GM12878 (cell line): ENCODE data around the gene HS1BP3.

Experiments used
- BHLHE40 ChIP-seq, 2 experiments: fragments of 450-650 bp in 1 of 2; IDR thresholded peaks; 2 replicates each; pipeline ENCODE4 v1.6.1; 2011 to 2017; ENCODE audit warnings: low read depth in 2 of 2, borderline replicate concordance in 1 of 2, improper control_type of control experiment in 1 of 2, low read length in 1 of 2, mild to moderate bottlenecking in 1 of 2
- CHD1 ChIP-seq: IDR thresholded peaks from 2 replicates; pipeline ENCODE4 v1.6.1; 2012; ENCODE audit warnings: low read depth, low read length, improper control_type of control experiment
- CREB1 ChIP-seq: IDR thresholded peaks from 2 replicates; pipeline ENCODE4 v1.6.1; 2012; ENCODE audit warnings: low read depth, mild to moderate bottlenecking, inconsistent platforms
- KDM1A ChIP-seq: fragments of 200-600 bp; sonication (generic); IDR thresholded peaks from 2 replicates; pipeline ENCODE4 v1.6.1; 2016; ENCODE audit warnings: borderline replicate concordance
- MEF2A ChIP-seq: IDR thresholded peaks from 2 replicates; pipeline ENCODE4 v1.6.1; 2011; ENCODE audit warnings: low read depth, mild to moderate bottlenecking, low read length, moderate library complexity; ENCODE audit not compliant: insufficient read depth
- NBN ChIP-seq: fragments of 450-650 bp; IDR thresholded peaks from 2 replicates; pipeline ENCODE4 v1.6.1; 2016
- PAX8 ChIP-seq: fragments of 450-650 bp; IDR thresholded peaks from 2 replicates; pipeline ENCODE4 v1.6.1; 2017; ENCODE audit warnings: mild to moderate bottlenecking, moderate library complexity
- ZBED1 ChIP-seq: IDR thresholded peaks from 2 replicates; pipeline ENCODE4 v1.6.1; 2016; ENCODE audit warnings: borderline replicate concordance
- TF ChIP-seq, protein P1 (sequence below), 3 experiments: IDR thresholded peaks in 2 of 3; conservative IDR thresholded peaks in 1 of 3; 2 replicates each; pipeline ENCODE4 v1.5.1; 2011; ENCODE audit warnings: low read depth in 3 of 3, low read length in 3 of 3, mild to moderate bottlenecking in 3 of 3, control low read depth in 2 of 3, moderate library complexity in 2 of 3, inconsistent platforms in 1 of 3, mixed read lengths in 1 of 3; ENCODE audit not compliant: control insufficient read depth in 2 of 3, insufficient read depth in 1 of 3; ENCODE audit errors: extremely low read depth in 1 of 3

DNA sequence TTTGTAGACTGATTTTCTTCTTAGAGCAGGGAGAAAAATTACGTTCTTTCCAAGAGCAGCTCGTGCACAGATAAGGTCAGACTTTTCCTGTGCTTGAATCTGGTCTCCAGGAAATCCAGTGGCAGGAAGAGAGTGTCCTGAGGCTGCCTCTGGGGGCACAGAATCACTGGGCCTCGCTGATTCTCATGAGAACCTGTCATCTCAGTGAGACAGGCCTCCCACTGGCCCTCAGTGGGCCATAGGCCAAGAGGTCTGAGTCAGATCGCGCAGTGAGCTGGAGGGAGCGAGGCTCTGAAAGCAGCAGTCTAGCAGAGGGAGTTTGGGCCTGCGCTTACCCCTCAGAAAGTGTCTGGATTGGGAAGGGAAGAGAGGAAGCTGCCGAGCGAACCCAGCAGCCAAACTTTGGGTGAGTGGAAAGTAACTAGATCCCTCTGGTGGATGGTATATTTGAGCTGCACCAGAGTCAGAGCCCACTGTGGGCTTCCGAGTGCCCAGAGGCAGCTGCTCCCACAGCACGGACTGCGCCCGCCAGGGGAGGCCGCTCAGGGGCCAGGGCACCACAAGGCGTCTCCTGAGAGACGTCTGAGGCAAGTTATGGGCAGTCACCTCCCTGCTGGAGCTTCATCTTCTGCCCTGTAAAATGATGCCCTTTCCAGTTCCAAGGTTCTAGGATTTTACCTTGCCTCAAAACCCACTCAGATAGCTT lies 24.2 kb upstream of the HS1BP3 start:
- no peak for TF ChIP-seq KDM1A
- TF ChIP-seq MEF2A = no peak
- TF ChIP-seq, protein P1, sequence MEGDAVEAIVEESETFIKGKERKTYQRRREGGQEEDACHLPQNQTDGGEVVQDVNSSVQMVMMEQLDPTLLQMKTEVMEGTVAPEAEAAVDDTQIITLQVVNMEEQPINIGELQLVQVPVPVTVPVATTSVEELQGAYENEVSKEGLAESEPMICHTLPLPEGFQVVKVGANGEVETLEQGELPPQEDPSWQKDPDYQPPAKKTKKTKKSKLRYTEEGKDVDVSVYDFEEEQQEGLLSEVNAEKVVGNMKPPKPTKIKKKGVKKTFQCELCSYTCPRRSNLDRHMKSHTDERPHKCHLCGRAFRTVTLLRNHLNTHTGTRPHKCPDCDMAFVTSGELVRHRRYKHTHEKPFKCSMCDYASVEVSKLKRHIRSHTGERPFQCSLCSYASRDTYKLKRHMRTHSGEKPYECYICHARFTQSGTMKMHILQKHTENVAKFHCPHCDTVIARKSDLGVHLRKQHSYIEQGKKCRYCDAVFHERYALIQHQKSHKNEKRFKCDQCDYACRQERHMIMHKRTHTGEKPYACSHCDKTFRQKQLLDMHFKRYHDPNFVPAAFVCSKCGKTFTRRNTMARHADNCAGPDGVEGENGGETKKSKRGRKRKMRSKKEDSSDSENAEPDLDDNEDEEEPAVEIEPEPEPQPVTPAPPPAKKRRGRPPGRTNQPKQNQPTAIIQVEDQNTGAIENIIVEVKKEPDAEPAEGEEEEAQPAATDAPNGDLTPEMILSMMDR (IDR thresholded peaks at IDR 0.05 in 2 of 3, conservative IDR thresholded peaks at IDR 0.05 in 1 of 3; ENCODE audit: control insufficient read depth in 2 of 3, extremely low read depth in 1 of 3, insufficient read depth in 1 of 3, low read depth in 3 of 3, low read length in 3 of 3) = no peak
- TF ChIP-seq PAX8 = no peak
- no peak for TF ChIP-seq CREB1
- TF ChIP-seq BHLHE40 (IDR thresholded peaks at IDR 0.05; ENCODE audit: borderline replicate concordance in 1 of 2, low read depth in 2 of 2, low read length in 1 of 2) = no peak
- TF ChIP-seq NBN = no peak
- no peak for TF ChIP-seq CHD1
- TF ChIP-seq ZBED1 = no peak
